ENCODE results near the gene OTULINL.

GRCh38 chr5:14608169-14608568 is 26.6 kb downstream of the OTULINL start:
- TF ChIP-seq ZNF274 (IDR thresholded peaks at IDR 0.05; ENCODE audit: low read depth, low read length) (no peak), SUZ12 (IDR thresholded peaks at IDR 0.05; ENCODE audit: extremely low read depth, insufficient read depth, insufficient read length) (no peak), YY1 (IDR thresholded peaks at IDR 0.05; ENCODE audit: insufficient read depth, insufficient read length) (no peak)
